SK-N-SH (cell line): ENCODE results near the gene SYNE1. TPM values are rescaled to one million over a fixed set of nuclear protein-coding genes. Genes with fewer than 3 reads are reported as not detected.

ENCODE experiments used
- CTCF ChIA-PET: fragments of 300-600, 350-600 bp; formaldehyde crosslinking; extraction: SDS; loops from one replicate; lab custom pipeline; 2021; lab: Yijun Ruan, JAX
- POLR2A ChIA-PET: fragments of 350-600 bp; sonication (Branson Sonifier 250); formaldehyde crosslinking; extraction: SDS; loops from one replicate; lab custom pipeline; 2020; ENCODE audit warnings: antibody characterized with exemption, inconsistent platforms; lab: Yijun Ruan, JAX
- DNase-seq: peaks from one replicate; pipeline ENCODE4 v3.0.0; 2012
- H2AFZ ChIP-seq: fragments of 200-600 bp; sonication (generic); 2 replicates; pipeline ENCODE4 v1.8.1; 2016; ENCODE audit warnings: antibody characterized with exemption, mild to moderate bottlenecking, low read depth
- H3F3A ChIP-seq: fragments of 200-600 bp; sonication (generic); replicated peaks from 2 replicates; pipeline ENCODE3; 2016; ENCODE audit warnings: antibody characterized with exemption, mild to moderate bottlenecking; ENCODE audit not compliant: insufficient read depth
- H3K27ac ChIP-seq, 2 experiments: fragments of 200-500 bp in 1 of 2; fragments of 200-600 bp in 1 of 2; sonication (Bioruptor generic) in 1 of 2; sonication (generic), shearing (Covaris generic) in 1 of 2; 2 replicates each; pipeline versions ENCODE4 v1.5.1 to v1.6.1; 2014 to 2016; ENCODE audit warnings: low read depth in 2 of 2, inconsistent platforms in 1 of 2, low read length in 1 of 2, mild to moderate bottlenecking in 1 of 2, mixed read lengths in 1 of 2
- H3K27me3 ChIP-seq: fragments of 200-600 bp; sonication (generic), shearing (Covaris generic); 2 replicates; pipeline ENCODE4 v1.6.1; 2016; ENCODE audit warnings: mixed run types; ENCODE audit not compliant: insufficient read depth
- H3K36me3 ChIP-seq, 2 experiments: fragments of 200-500 bp in 1 of 2; fragments of 200-600 bp in 1 of 2; sonication (Bioruptor generic) in 1 of 2; sonication (generic) in 1 of 2; replicated peaks in 1 of 2; 2 replicates each; pipeline versions ENCODE3 to v1.5.1; 2014 to 2016; ENCODE audit warnings: low read length in 1 of 2, mild to moderate bottlenecking in 1 of 2; ENCODE audit not compliant: insufficient read depth in 2 of 2, control insufficient read depth in 1 of 2
- H3K4me1 ChIP-seq, 2 experiments: fragments of 200-500 bp in 1 of 2; fragments of 200-600 bp in 1 of 2; sonication (Bioruptor generic) in 1 of 2; sonication (generic), shearing (Covaris generic) in 1 of 2; 2 replicates each; pipeline versions ENCODE4 v1.5.1 to v1.6.1; 2014 to 2016; ENCODE audit warnings: low read depth in 1 of 2, low read length in 1 of 2, mixed run types in 1 of 2; ENCODE audit not compliant: insufficient read depth in 2 of 2, control insufficient read depth in 1 of 2
- H3K4me2 ChIP-seq: fragments of 200-600 bp; sonication (generic), shearing (Covaris generic); 2 replicates; pipeline ENCODE4 v1.6.1; 2017; ENCODE audit warnings: mixed run types
- H3K4me3 ChIP-seq, 2 experiments: fragments of 200-500 bp in 1 of 2; fragments of 200-600 bp in 1 of 2; sonication (Bioruptor generic) in 1 of 2; sonication (generic), shearing (Covaris generic) in 1 of 2; 2 replicates each; pipeline versions ENCODE4 v1.5.1 to v1.8.1; 2014 to 2016; ENCODE audit warnings: low read depth in 2 of 2, inconsistent platforms in 1 of 2, low read length in 1 of 2, mild to moderate bottlenecking in 1 of 2, mixed read lengths in 1 of 2, moderate library complexity in 1 of 2
- H3K79me2 ChIP-seq: fragments of 200-600 bp; sonication (generic); 2 replicates; pipeline ENCODE4 v1.8.1; 2017; ENCODE audit warnings: mild to moderate bottlenecking; ENCODE audit not compliant: insufficient read depth
- H3K9ac ChIP-seq: fragments of 200-600 bp; sonication (generic); 2 replicates; pipeline ENCODE4 v1.6.1; 2017; ENCODE audit warnings: mixed run types
- H3K9me2 ChIP-seq: fragments of 200-600 bp; sonication (generic); 2 replicates; pipeline ENCODE4 v1.6.1; 2017; ENCODE audit warnings: mixed run types
- H3K9me3 ChIP-seq: fragments of 200-600 bp; sonication (generic); 2 replicates; pipeline ENCODE4 v1.6.1; 2017; ENCODE audit warnings: mixed run types, mild to moderate bottlenecking, moderate library complexity
- H4K20me1 ChIP-seq: fragments of 200-600 bp; sonication (generic); 2 replicates; pipeline ENCODE4 v1.6.1; 2017; ENCODE audit warnings: mild to moderate bottlenecking, mixed run types; ENCODE audit not compliant: insufficient read depth
- CHD2 ChIP-seq: fragments of 150-350 bp; IDR thresholded peaks from 2 replicates; pipeline ENCODE4 v1.6.1; 2018; ENCODE audit warnings: low read length; ENCODE audit not compliant: partially characterized antibody
- CTCF ChIP-seq: fragments of 200-600 bp; sonication (generic); IDR thresholded peaks from 2 replicates; pipeline ENCODE4 v1.6.1; 2017; ENCODE audit warnings: antibody characterized with exemption, mild to moderate bottlenecking, moderate library complexity
- ELF1 ChIP-seq: IDR thresholded peaks from 2 replicates; pipeline ENCODE4 v1.4.0; 2012
- EZH2phosphoT487 ChIP-seq: fragments of 200-600 bp; sonication (generic); IDR thresholded peaks from 2 replicates; pipeline ENCODE4 v1.6.1; 2017; ENCODE audit warnings: low read depth, mixed run types, mild to moderate bottlenecking, antibody characterized with exemption, moderate library complexity, borderline replicate concordance
- FOSL2 ChIP-seq: IDR thresholded peaks from 2 replicates; pipeline ENCODE4 v1.4.0; 2012; ENCODE audit warnings: low read depth, mild to moderate bottlenecking, moderate library complexity, borderline replicate concordance
- FOXM1 ChIP-seq: IDR thresholded peaks from 2 replicates; pipeline ENCODE4 v1.4.0; 2012; ENCODE audit warnings: low read depth, mild to moderate bottlenecking
- GATA2 ChIP-seq: sonication (generic); formaldehyde crosslinking; IDR thresholded peaks from 2 replicates; pipeline ENCODE4 v1.5.0; 2020; ENCODE audit warnings: mild to moderate bottlenecking, missing genetic modification reagents
- IRF3 ChIP-seq: fragments of 150-350 bp; IDR thresholded peaks from 2 replicates; pipeline ENCODE4 v1.6.1; 2016; ENCODE audit warnings: mild to moderate bottlenecking, low read depth, low read length
- JUND ChIP-seq: IDR thresholded peaks from 2 replicates; pipeline ENCODE4 v1.4.0; 2012
- MAX ChIP-seq: IDR thresholded peaks from 2 replicates; pipeline ENCODE4 v1.4.0; 2012; ENCODE audit warnings: low read depth
- MEF2A ChIP-seq: IDR thresholded peaks from 2 replicates; pipeline ENCODE4 v1.4.0; 2012; ENCODE audit warnings: low read depth, borderline replicate concordance
- NRF1 ChIP-seq: IDR thresholded peaks from 2 replicates; pipeline ENCODE4 v1.6.1; 2012; ENCODE audit warnings: low read depth, mild to moderate bottlenecking, low read length
- POLR2AphosphoS5 ChIP-seq: IDR thresholded peaks from 2 replicates; pipeline ENCODE4 v1.6.1; 2012; ENCODE audit warnings: low read depth, low read length
- RAD21 ChIP-seq: IDR thresholded peaks from 2 replicates; pipeline ENCODE4 v1.6.1; 2012; ENCODE audit warnings: mild to moderate bottlenecking, low read length
- RCOR1 ChIP-seq: fragments of 150-350 bp; IDR thresholded peaks from 2 replicates; pipeline ENCODE4 v1.6.1; 2017; ENCODE audit warnings: antibody characterized with exemption, low read length
- RFX5 ChIP-seq: IDR thresholded peaks from 2 replicates; pipeline ENCODE4 v1.6.1; 2012; ENCODE audit warnings: mild to moderate bottlenecking, improper control_type of control experiment, low read length
- SMC3 ChIP-seq: IDR thresholded peaks from 2 replicates; pipeline ENCODE4 v1.6.1; 2012; ENCODE audit warnings: low read depth, low read length, improper control_type of control experiment
- TCF12 ChIP-seq: IDR thresholded peaks from 2 replicates; pipeline ENCODE4 v1.4.0; 2012
- TEAD4 ChIP-seq: IDR thresholded peaks from 2 replicates; pipeline ENCODE4 v1.4.0; 2012; ENCODE audit warnings: mild to moderate bottlenecking, borderline replicate concordance; ENCODE audit not compliant: insufficient read depth
- USF1 ChIP-seq: IDR thresholded peaks from 2 replicates; pipeline ENCODE4 v1.4.0; 2012; ENCODE audit warnings: low read depth, borderline replicate concordance
- USF2 ChIP-seq: fragments of 150-350 bp; IDR thresholded peaks from 2 replicates; pipeline ENCODE4 v1.6.1; 2017; ENCODE audit warnings: antibody characterized with exemption, low read length, low read depth, borderline replicate concordance
- YY1 ChIP-seq: IDR thresholded peaks from 2 replicates; pipeline ENCODE4 v1.4.0; 2012; ENCODE audit warnings: low read depth, mild to moderate bottlenecking
- ZBTB33 ChIP-seq: IDR thresholded peaks from 2 replicates; pipeline ENCODE4 v1.4.0; 2012; ENCODE audit warnings: low read depth, borderline replicate concordance
- polyA plus RNA-seq, 3 experiments: library from polyadenylated mRNA; depleted of rRNA; stranded (reverse); fragments of >200 nt; gene quantifications; 2 replicates each; pipeline ENCODE4 v1.2.3, GENCODE V29; 2012

The SYNE1 gene
- polyA plus RNA-seq, 1 of the 3 experiments (the other 2 are of a cell fraction): 31.1 TPM

GRCh38 chr6:152372945-152373344 lies 264.2 kb downstream of the SYNE1 start (continued):
- no peak for TF ChIP-seq IRF3
- no peak for TF ChIP-seq TEAD4
- TF ChIP-seq RCOR1: no peak
- no peak for TF ChIP-seq USF1
- TF ChIP-seq TCF12: no peak
- no peak for TF ChIP-seq MAX

GRCh38 chr6:152371775-152372174 lies 265.4 kb downstream of the SYNE1 start:
- H2AFZ ChIP-seq: no peak overlapping the region
- H3K9ac ChIP-seq: no peak overlapping the region
- H3K9me2 ChIP-seq: no peaks in the 10 kb centered on the region
- no peaks in the 10 kb centered on the region for H3K9me3 ChIP-seq
- CTCF ChIA-PET: no interaction called here
- peaks cover 31% of the 10 kb centered on the region for H3K79me2 ChIP-seq
- no peak overlapping the region for H3K4me3 ChIP-seq
- peaks cover 0 to 6% of the 10 kb centered on the region in 2 experiments; a peak in 1 of 4 replicates for H3K4me1 ChIP-seq
- H3F3A ChIP-seq: no peaks in the 10 kb centered on the region
- TF ChIP-seq RFX5: no peak
- TF ChIP-seq RCOR1: no peak
- TF ChIP-seq MAX: no peak
- TF ChIP-seq FOXM1: no peak
- TF ChIP-seq MEF2A: no peak
- TF ChIP-seq ZBTB33: no peak
- no peak for TF ChIP-seq USF2
- no peak for TF ChIP-seq YY1
- TF ChIP-seq ELF1: no peak
- TF ChIP-seq GATA2 (CRISPR knock-in tag): no peak
- TF ChIP-seq JUND: no peak
- TF ChIP-seq RAD21: no peak
- no peak for TF ChIP-seq EZH2phosphoT487
- TF ChIP-seq CTCF: no peak
- no peak for TF ChIP-seq CHD2
- TF ChIP-seq NRF1: no peak
- no peak for TF ChIP-seq SMC3
- no peak for TF ChIP-seq POLR2AphosphoS5
- TF ChIP-seq TCF12: no peak
- TF ChIP-seq FOSL2: no peak
- TF ChIP-seq, all 33 proteins: peak for 0
- no peak for DNase-seq
- no peaks in the 10 kb centered on the region for H3K27me3 ChIP-seq
- no peak overlapping the region for H3K27ac ChIP-seq
- no peaks in the 10 kb centered on the region for H4K20me1 ChIP-seq
- peaks cover 62 to 91% of the 10 kb centered on the region in 2 experiments for H3K36me3 ChIP-seq
- no peak overlapping the region for H3K4me2 ChIP-seq
- POLR2A ChIA-PET: no interaction called here
